GM12892 (cell line): Measurements from ENCODE around the gene SLC35D3.

ENCODE experiments used
- POLR2A ChIP-seq: IDR thresholded peaks from 2 replicates; pipeline ENCODE4 v1.6.1; 2011; ENCODE audit warnings: low read depth, low read length, control low read depth
- POLR2AphosphoS5 ChIP-seq: IDR thresholded peaks from 2 replicates; pipeline ENCODE4 v1.6.1; 2011; ENCODE audit warnings: low read depth, low read length, control low read depth
- TAF1 ChIP-seq: IDR thresholded peaks from 2 replicates; pipeline ENCODE4 v1.6.1; 2011; ENCODE audit warnings: low read depth, mild to moderate bottlenecking, control low read depth, low read length, borderline replicate concordance

GRCh38 chr6:136918706-136919105 lies 3.4 kb upstream of the SLC35D3 start:
- TF ChIP-seq POLR2A (no peak), POLR2AphosphoS5 (no peak), TAF1 (no peak)
